NOMO-1 treated with DMSO at 0.1 percent for 48 hours (cell line): Measurements from ENCODE around the gene GNPDA1.
A peak's percentile ranks its signal among the peaks of the same experiment; 100 is the strongest.

Experiments
- DNase-seq: peaks from one replicate; lab custom pipeline; 2025; ENCODE audit not compliant: unreplicated experiment; lab: John Stamatoyannopoulos, UW

The GNPDA1 gene

GRCh38 chr5:142024771-142025304, 12.0 kb upstream of the GNPDA1 start:
- peak; percentile 92 for DNase-seq

- no peak for DNase-seq
Measured at GRCh38 chr5:142023836-142024235, 11.0 kb upstream of the GNPDA1 start.

GRCh38 chr5:142020122-142020659, 7.4 kb upstream of the GNPDA1 start:
- DNase-seq = no peak

- DNase-seq = peak; percentile 68
Measured at GRCh38 chr5:142017832-142018427, 5.1 kb upstream of the GNPDA1 start.

GRCh38 chr5:142016556-142016955, 3.7 kb upstream of the GNPDA1 start:
- DNase-seq = no peak

- peak; percentile 83 for DNase-seq
Measured at GRCh38 chr5:142015781-142016533, 3.1 kb upstream of the GNPDA1 start.

- peak; percentile 43 for DNase-seq
Measured at GRCh38 chr5:142014911-142015584, 2.2 kb upstream of the GNPDA1 start.

GRCh38 chr5:142013734-142014521, 1.1 kb upstream of the GNPDA1 start:
- no peak for DNase-seq

GRCh38 chr5:142012186-142012785, 541 bp downstream of the GNPDA1 start:
- peak; percentile 12 for DNase-seq

GRCh38 chr5:142011572-142012185, 1.1 kb downstream of the GNPDA1 start:
- DNase-seq = no peak

GRCh38 chr5:142009886-142010285, 2.9 kb downstream of the GNPDA1 start:
- DNase-seq = no peak

GRCh38 chr5:142008813-142009212, 4.0 kb downstream of the GNPDA1 start:
- DNase-seq = no peak

- DNase-seq = no peak
Measured at GRCh38 chr5:142007237-142007544, 5.6 kb downstream of the GNPDA1 start.

GRCh38 chr5:142006363-142007236, 6.2 kb downstream of the GNPDA1 start:
- DNase-seq = peak; percentile 61

GRCh38 chr5:142003266-142003800, 9.5 kb downstream of the GNPDA1 start:
- no peak for DNase-seq

- DNase-seq = no peak
Measured at GRCh38 chr5:142000704-142001484, 11.9 kb downstream of the GNPDA1 start.

GRCh38 chr5:142000173-142000572, 12.7 kb downstream of the GNPDA1 start:
- DNase-seq = no peak

GRCh38 chr5:141997358-141997960, 15.4 kb downstream of the GNPDA1 start:
- DNase-seq = no peak
